Measurements from ENCODE around the gene RPS19BP1. TPM values are rescaled to one million over a fixed set of nuclear protein-coding genes. Genes with fewer than 3 reads are reported as not detected.
A peak's percentile ranks its signal among the peaks of the same experiment; 100 is the strongest.

RPS19BP1 gene
- total RNA-seq, 1 donor from 2014 or later: 59.0 TPM

DNA sequence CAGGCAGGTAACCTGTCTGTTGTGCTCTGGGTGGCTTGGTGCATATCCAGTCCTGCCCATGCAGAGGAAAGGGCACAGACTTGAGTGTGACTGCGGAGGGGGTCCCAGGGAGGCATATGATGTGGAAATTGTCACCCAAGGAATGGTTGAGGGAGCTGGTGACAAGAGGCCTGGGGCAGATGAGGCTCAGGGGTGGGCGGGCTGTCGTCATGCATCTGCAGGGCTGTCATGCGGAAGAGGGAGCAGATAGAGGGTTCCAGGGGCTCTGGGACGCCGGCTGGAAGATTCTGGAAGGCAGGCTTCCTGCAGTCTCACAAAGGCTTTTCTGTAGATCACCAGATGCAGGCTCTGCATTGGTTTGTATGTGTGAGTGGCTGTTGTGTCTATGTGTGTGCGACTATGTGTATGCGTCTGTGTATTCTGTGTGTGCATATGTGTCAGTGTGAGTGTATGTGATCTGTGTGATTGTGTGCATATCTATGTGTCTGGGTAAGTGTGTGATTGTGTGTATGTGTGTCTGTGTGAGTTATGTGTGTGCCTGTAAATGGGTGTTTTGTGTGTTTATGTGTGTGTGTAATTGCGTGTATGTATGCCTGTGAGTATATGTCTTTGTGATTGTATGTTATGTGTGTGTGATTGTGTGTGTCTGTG lies 30.4 kb upstream of the RPS19BP1 start:
- DNase-seq (no peak), ATAC-seq (ENCODE audit: poor library complexity) (no peak)
- intact Hi-C loops (cut with DNase I): no loop called here

DNA sequence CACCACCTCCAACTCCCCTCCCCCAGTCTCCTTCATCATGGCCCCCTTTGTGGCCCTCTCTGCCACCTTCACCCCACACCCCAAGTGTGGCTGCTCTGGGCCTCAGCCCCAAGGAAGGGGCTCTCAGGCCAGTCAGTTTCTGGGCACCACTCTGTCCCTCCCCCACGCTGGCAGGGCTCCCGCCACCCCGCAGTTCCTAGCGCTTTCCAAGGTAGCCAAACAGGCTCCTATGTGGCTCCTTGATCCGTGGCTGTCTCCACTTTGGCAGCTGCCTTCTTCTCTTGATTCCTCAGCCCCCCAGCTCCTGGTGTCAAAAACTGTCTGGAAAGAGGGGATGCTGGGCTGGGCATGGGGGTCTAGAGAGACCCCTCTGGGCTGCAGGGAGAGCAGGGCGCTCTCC lies 27.6 kb upstream of the RPS19BP1 start:
- intact Hi-C loops (cut with DNase I): no loop called here
- no peak for ATAC-seq (ENCODE audit: poor library complexity)
- no peak for DNase-seq

DNA sequence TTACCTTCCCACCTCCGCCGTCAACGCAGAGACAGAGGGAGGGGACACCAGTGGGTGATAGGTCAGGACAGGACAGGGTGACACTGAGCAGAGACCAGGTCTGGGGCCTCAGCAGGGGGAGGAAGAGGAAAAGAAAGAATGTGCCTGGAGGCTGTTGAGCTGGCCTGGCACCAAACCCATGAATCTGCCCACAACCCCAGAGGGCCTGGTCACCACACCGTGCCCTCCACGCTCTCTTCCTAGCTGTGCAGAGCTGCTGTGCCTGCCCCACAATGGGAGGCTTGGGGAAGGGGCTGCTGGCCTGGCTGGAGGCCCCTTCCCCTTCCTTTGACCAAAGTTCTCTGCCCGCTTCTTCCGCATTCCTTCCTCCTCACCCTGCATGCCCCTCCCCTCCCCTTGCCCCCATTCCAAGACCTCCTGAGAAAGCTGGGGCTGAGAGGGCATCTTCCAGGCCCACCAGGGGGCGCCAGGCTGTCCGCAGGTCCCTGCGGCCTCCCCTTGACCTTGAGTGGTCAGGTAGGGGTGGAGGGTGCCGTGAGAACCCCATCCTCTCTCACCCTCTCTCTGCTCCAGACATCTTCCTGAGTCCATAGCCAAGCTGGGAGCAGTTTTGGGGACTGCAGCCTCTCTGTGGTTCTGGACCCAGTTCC lies 27.0 kb upstream of the RPS19BP1 start:
- ATAC-seq (ENCODE audit: poor library complexity): no peak
- no peak for DNase-seq
- intact Hi-C loops (cut with DNase I): no loop called here

DNA sequence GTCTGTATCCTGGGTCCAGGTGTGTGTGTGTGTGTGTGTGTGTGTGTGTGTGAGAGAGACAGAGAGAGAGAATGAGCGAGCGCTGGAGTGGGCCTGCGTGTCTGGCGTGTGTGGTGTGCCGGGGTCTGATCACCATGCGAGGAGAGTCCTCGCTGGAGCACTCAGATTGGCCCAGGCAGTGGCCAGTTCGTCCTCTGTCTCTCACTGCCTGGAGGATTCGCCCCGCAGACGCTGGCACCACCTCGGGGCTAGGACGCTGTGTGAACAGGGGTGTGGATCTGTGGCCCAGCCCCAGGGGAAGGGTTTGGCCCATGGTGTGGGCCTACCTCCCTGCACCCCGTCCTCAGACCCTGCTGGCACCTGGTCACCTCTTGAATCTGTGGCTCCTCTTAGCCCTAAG lies 26.4 kb upstream of the RPS19BP1 start:
- DNase-seq (no peak), ATAC-seq (ENCODE audit: poor library complexity) (no peak)
- intact Hi-C loops (cut with DNase I): no loop called here

DNA sequence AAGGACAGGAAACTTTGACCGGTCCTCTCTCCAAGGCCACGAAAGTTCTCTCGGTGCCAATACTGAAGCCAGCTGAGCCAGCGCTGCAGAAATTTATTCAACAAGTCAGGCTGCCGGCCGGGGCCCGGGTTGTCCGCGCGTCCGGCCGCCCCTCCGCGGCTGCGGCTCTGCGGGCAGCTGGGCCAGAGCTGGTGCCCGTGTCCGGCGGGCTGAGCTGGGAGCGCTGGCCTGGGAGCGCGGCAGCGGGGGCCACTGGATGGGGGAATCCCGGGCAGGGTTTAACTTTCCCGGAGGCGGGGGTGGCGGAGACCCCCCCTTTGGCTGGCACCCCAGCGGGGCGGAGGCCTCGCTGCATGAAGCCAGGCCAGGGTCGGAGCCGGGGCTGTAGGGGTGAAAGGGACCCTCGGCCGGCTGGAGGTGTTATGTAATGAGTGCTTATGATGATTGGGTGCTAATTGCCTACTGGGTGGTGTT lies 25.7 kb upstream of the RPS19BP1 start:
- intact Hi-C loops (cut with DNase I): no loop called here
- ATAC-seq (ENCODE audit: poor library complexity) (no peak), DNase-seq (no peak)

DNA sequence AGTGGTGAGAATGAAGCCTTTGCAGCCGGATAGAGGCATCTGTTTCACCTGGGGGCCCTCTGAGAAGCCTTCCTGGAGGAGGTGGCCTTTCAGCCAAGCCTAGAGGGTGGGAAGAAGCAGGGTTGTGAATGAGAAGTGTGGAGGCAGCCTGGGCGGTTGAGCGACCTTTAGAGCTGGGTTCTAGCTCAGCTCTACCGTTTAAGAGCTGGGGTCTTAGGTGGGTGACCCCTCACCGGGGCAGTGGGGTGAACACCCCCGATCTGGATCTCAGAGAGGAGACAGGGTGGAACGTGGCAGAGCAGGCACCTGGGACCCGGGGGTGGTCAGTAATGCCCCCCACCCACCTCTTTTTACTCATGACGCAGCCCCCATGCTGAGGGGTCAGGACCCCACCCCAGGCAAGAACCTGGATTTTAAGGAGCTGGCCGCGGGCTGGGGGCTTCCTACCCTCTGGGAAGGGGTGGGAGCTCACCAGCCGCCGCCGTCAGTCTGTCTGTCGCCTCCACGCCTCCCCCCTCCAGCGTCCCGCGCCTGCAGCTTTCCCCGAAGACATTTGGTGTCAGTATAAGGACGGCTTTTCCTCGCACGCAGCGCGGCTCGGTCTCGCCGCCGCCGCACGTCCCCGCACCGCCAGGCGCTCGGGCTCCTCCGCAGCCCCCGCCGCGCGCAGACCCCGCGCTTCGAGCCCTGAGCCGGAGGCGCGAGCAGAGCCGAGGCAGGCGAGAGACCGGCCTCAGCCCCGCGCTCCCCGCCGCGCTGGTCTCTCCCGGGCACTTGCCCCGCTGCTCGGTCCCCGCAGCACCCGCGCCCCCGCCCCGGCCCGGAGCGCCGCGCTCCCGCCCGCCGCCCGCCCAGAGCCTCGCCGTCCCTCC lies 24.7 kb upstream of the RPS19BP1 start:
- ATAC-seq (ENCODE audit: poor library complexity) (peak; percentile 71), DNase-seq (no peak)
- intact Hi-C loops (cut with DNase I): no loop called here

DNA sequence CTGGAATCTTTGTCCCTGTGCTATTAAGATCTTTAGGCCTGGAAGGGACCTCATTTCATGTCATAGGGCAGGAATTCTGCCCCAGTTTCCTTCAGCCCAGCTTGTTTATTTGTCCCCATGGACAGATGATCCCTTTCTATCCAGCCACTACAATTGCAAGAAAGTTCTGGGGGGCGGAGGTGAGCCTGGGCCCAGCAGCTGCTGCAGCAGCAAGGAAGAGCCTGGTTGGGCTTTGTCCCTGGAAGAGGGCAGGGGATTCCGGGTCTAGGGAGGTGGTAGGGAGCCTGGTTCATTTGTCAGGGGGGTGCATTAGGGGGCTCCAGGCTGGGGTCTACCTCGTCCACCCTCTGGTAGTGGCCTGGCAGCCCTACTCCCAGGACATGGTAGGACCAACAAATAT lies 21.6 kb upstream of the RPS19BP1 start:
- no peak for DNase-seq
- intact Hi-C loops (cut with DNase I): no loop called here
- ATAC-seq (ENCODE audit: poor library complexity): no peak

DNA sequence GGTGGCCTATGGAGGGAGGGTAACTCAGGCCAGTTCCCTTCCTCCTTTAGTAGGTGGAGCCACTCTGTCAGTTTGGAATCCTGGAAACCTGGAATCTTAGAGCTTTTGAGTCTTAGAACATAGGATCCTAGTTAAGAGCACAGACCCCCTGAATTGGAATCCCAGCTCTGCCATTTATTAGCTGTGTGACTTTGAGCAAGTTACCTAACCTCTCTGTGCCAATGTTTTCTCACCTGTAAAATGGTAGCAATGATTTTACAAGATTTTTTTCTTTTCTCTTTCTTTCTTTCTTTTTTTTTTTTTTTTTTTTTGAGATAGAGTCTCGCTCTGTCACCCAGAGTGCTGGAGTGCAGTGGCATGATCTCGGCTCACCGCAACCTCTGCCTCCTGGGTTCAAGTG lies 20.9 kb upstream of the RPS19BP1 start:
- no peak for ATAC-seq (ENCODE audit: poor library complexity)
- no peak for DNase-seq
- intact Hi-C loops (cut with DNase I): no loop called here

DNA sequence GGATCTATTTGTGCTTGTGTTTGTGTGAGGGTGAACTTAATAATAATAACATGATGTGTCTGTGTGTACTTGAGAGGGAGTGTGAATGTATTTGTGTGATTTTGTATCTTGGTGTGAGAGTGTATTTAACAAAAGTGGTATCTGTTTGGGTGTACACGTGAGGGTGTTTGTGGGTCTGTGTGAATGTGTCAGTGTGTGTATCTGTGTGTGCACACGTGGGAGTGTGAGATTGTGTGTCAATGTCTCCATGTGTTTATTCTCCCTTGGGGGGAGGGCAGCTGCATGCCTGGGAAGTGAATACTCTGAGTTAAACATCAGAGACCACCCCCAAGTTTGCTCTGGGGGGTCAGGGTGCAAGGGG lies 15.0 kb upstream of the RPS19BP1 start:
- intact Hi-C loops (cut with DNase I): no loop called here
- DNase-seq: no peak
- ATAC-seq (ENCODE audit: poor library complexity): no peak

DNA sequence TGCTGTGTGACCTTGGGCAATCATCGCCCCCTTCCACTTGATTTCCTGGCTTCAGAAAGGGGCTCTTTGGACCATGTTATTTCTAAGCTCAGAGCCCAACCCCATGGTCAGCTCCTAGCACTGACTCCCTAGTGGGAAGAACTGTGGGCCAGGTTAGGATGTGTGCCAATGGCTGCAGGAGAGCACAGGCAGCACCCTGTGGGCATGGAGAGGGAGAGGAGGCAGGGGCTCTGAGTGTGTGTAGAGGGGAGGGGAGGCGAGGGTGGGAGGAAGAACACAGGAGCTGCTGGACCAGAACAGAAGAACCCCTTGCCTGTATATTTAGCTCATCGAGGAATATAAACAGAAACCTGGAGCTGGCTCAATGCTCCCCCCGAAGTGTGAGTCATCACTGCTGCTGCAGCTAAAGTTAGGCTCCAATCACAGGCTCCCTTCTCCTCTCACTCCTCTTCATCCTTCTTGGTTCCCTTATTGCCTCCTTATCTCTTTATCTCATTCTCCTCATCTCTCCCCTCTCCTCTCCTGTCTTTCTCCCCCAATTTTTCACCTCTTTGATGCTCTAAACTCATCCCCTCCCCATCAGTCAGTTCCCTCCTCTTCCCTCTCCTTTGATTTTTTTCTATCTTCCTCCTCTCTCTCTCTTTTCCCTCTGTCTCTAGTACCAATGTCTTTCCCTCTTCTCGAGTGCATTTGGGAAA lies 14.5 kb upstream of the RPS19BP1 start:
- no peak for ATAC-seq (ENCODE audit: poor library complexity)
- intact Hi-C loops (cut with DNase I): no loop called here

DNA sequence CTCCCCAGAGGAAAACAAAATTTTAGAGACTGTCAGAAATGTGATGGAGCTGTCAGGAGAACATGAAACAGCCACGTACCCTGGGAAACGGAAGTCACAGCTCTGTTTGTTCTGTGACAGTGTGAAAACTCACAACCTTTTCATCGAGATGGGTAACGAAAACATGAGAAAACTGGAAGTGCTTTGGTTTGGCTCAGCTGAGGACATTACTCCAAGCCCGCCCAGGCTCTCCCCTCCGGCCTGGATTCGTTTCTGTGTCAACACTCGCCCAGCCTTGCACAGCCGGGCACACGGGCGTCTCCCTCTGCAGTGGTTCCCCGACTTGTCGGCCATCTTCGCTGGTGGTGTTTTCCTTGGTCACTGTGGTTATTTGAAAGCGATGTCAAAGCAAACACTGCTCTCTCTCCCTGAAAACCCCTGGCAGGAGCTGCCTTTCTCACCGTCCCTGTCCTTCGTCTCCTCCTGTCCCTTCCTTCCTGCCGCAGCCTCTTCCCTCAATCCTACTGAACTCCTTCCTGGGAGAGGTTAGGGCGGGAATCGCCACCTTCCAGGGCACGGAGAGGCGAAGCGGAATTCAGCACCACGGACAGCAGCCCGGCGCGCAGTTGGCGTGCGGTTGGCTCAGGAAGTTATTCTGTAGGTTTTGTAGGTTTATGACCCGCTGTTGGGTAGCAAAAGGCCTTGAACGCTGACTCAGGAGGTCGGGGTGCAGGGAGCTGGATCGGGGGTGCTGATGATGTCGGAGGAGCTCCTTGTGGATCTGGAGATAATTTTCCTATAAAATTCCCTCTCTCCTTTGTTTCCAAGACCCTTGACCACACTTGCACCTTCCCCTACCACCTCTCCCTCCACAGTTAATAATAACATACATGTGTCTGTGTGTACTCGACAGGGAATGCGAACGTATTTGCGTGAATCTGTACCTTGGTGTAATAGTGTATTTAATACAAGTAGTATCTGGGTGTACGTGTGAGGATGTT lies 13.1 kb upstream of the RPS19BP1 start:
- no peak for DNase-seq
- peak; percentile 68 for ATAC-seq (ENCODE audit: poor library complexity)
- intact Hi-C loops (cut with DNase I): no loop called here

More for the DNA sequence above, 14.5 kb upstream of the RPS19BP1 start:
- no peak for DNase-seq

DNA sequence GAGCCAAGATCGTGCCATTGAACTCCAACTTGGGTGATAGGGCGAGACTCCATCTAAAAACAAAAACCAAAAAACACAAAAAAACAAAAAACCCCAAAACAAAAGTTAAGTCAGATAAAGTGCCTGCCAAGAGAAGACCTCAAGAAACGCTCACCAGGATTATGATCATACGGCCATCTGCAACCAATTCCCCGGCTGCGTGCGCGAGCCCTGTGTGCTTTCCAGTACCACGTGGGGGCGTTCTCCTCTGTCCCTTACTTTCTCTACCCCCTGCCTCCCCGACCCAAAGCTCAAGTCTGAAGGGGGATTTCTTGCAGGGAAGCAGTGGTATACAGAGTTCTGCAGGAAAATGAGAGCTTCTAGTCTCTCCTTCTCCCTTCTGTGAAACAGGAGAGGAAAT lies 10.5 kb upstream of the RPS19BP1 start:
- no peak for ATAC-seq (ENCODE audit: poor library complexity)
- intact Hi-C loops (cut with DNase I): no loop called here
- no peak for DNase-seq

DNA sequence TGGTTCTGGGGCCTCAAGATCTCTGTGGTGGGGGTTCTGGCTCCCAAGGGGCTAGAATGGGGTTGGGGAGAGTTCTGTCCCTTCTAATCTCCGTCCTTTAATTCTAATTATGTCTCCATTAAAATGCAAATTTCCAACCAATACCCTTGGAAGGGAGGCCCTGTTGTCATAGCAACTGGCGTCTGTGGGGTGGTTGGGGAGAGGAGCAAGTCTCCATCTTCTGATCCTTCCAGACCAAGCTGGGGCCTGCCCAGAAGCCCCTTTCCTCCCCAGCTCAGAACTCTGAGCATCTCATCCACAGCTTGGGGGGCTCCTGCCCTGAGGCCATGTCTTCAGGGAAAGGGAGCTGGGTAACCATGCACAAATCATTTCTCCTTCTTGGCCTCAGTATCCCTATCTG lies 5.4 kb upstream of the RPS19BP1 start:
- DNase-seq: no peak
- ATAC-seq (ENCODE audit: poor library complexity): no peak
- intact Hi-C loops (cut with DNase I): loop anchor here (5.0 kb wide), 1 partner anchor 484 kb away; no protein-coding TSS in a partner anchor

DNA sequence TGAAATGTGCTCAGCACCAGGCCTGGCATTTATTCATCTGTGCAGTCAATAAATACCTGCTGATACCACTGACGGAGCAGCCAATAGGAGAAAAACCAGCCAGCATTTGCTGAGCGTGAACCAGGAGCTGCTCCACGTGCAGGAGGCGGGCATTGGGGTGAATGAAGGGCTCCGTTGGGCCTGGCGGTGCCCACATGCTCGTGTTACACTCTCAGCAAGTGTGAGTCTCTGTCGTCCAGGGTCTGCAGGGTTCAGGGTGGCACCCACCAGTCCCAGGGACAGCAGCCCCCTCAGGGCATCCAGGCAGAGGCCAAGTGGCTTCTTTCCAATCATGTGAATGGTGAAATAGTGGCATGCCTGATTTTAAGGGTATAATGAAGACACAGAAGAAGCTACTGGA lies 4.2 kb upstream of the RPS19BP1 start:
- ATAC-seq (ENCODE audit: poor library complexity): no peak
- intact Hi-C loops (cut with DNase I): loop anchor here (5.0 kb wide), 1 partner anchor 486 kb away; no protein-coding TSS in a partner anchor
- no peak for DNase-seq

DNA sequence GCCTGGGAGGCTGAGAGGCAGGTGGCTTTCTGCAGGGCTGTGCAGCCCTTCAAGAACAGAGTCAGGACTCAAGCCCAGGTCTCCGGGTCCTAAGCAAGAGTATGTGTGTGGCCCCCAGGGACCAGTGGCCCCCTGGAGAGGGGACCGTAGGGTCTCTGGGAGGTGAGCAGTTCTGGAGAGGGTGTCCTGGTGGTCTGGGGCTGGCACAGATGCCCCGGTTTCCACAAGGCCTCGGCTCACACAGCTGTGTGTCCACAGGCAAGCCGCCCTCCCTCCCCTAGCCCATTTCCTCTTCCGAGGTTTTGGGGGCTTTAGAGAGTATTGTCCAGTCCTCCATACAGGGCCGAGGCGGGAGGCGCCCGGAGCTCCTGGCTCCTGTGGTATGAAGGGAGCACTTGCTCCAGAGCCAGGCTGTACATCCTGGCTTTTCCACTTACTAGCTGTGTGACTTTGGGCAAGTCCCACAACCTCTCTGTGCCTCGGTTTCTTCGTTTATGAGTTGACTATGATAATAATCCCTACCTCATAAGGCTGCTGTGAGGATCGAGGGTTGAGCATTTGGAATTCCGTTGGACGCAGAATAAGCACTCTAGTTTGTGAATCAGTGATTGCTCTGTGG lies 3.4 kb upstream of the RPS19BP1 start:
- ATAC-seq (ENCODE audit: poor library complexity) (no peak), DNase-seq (no peak)
- intact Hi-C loops (cut with DNase I): loop anchor here (5.0 kb wide), 1 partner anchor 486 kb away; no protein-coding TSS in a partner anchor

DNA sequence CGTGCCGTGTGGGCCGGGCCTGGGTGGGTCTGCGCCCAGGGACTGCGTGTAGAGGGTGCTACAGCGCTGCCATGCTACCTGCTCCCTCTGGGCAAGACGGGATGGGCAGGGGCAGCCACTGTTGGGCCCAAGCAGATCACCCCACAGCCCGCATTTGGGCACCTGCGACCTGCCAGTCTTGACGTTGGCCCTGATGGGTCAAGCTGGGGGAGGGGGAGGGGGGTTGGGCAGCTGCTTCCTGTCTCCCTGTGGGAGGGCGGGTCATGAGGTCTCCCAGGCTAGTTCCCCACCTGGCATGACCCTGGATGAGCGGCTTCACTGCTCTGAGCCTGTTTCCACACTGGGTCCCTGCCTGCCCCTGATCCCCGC lies 2.8 kb upstream of the RPS19BP1 start:
- ATAC-seq (ENCODE audit: poor library complexity) (no peak), DNase-seq (no peak)
- intact Hi-C loops (cut with DNase I): loop anchor here (5.0 kb wide), 1 partner anchor 487 kb away; no protein-coding TSS in a partner anchor

DNA sequence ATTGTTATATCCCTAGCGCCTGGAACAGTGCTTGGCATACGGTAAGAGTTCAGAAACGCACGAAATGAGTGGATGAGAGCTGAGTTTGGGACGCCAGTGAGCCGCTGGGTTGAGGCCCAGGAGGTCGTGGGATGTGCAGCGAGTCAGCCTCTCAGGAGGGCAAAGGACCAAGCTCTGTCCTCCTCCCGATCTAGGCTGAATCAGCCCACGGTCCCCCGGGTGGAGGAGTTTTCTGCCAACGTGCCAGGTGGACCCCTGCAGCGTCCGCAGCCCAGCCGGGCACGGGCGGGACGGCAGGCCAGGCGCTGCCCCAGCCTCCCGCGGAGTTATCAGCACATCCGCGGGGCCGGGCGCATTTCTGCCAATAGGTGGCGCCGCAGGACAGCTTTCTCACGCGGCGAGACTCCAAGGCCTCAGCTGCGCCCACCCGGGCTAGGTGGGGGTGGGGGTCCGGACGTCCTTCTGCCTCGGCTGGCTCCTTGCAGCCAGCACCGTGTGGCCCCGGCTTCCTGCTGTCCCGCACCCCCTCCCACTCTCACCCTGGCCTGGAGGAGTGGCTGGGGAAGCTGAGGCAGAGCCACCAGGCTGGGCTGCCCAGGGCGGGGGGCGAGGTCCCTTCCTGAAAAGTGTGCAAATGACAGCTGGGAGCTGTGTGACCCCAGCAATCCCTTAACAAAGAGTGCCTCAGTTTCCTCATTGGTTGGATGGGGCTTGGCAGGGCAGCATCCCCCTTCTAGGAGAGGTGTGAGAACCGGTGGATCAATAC lies 2.2 kb upstream of the RPS19BP1 start:
- intact Hi-C loops (cut with DNase I): loop anchor here (5.0 kb wide), 1 partner anchor 488 kb away; no protein-coding TSS in a partner anchor
- ATAC-seq (ENCODE audit: poor library complexity): peak; percentile 47
- peak; percentile 92 for DNase-seq

All from Right ventricle myocardium superior (tissue), 1 donor.